ENCODE results near the gene DDX51. TPM values are rescaled to one million over a fixed set of nuclear protein-coding genes. Genes with fewer than 3 reads are reported as not detected.
A peak's percentile ranks its signal among the peaks of the same experiment; 100 is the strongest.
"Not testable (repeated sequence)": the region's sequence is repeated elsewhere in the genome, so short reads cannot be mapped to it uniquely, and the experiment has no call there.

The DDX51 gene
- total and polyA plus RNA-seq, 5 donors from 2014 or later: 4.8 to 41.2 (median 6.8) TPM

- peaks cover 23% of the 10 kb centered on the region for H3K36me3 Mint-ChIP-seq
- DNase-seq: no peak
- no peak overlapping the region for H3K4me3 Mint-ChIP-seq
- peaks cover 22% of the 10 kb centered on the region for H3K36me3 ChIP-seq (ENCODE audit: control insufficient read depth, insufficient read depth, low read length)
- no peak for ATAC-seq (ENCODE audit: low read depth in 2 of 2)
- peaks cover 0 to 4% (median under 1%) of the 10 kb centered on the region in 4 donors for H3K4me1 Mint-ChIP-seq
- H3K9me3 ChIP-seq (ENCODE audit: control insufficient read depth in 2 of 2, low read length in 2 of 2): no peaks in the 10 kb centered on the region
- no peak overlapping the region for H3K4me3 ChIP-seq (ENCODE audit: low read depth, low read length)
- no peaks in the 10 kb centered on the region for H3K27me3 Mint-ChIP-seq
- no peaks in the 10 kb centered on the region for H3K4me1 ChIP-seq (ENCODE audit: control insufficient read depth, insufficient read depth, low read length, poor library complexity, severe bottlenecking)
- H3K27ac Mint-ChIP-seq: no peak overlapping the region
- no peaks in the 10 kb centered on the region for H3K9me3 Mint-ChIP-seq
- H3K27me3 ChIP-seq (ENCODE audit: control insufficient read depth, insufficient read depth, low read length): no peaks in the 10 kb centered on the region
- no peak overlapping the region for H3K27ac ChIP-seq (ENCODE audit: insufficient read depth, low read length, poor library complexity, severe bottlenecking)
Observed at GRCh38 chr12:132106921-132107320, 37.2 kb downstream of the DDX51 start.

- ATAC-seq (ENCODE audit: low read depth in 2 of 2): no peak
- no peaks in the 10 kb centered on the region for H3K27me3 ChIP-seq (ENCODE audit: control insufficient read depth, insufficient read depth, low read length)
Observed at GRCh38 chr12:132105467-132105866, 38.7 kb downstream of the DDX51 start.

GRCh38 chr12:132103542-132104308, 40.4 kb downstream of the DDX51 start:
- Mint-ChIP-seq H3K36me3 (peaks cover 10% of the 10 kb centered on the region), H3K27me3 (no peaks in the 10 kb centered on the region), H3K27ac (no peak overlapping the region), H3K9me3 (no peaks in the 10 kb centered on the region), H3K4me1 (peaks cover 0 to 2% (median under 1%) of the 10 kb centered on the region in 4 donors), H3K4me3 (no peak overlapping the region)
- no peaks in the 10 kb centered on the region for H3K27me3 ChIP-seq (ENCODE audit: control insufficient read depth, insufficient read depth, low read length)
- H3K4me1 ChIP-seq (ENCODE audit: control insufficient read depth, insufficient read depth, low read length, poor library complexity, severe bottlenecking): no peaks in the 10 kb centered on the region
- ATAC-seq (ENCODE audit: low read depth in 2 of 2): no peak
- peaks cover 10% of the 10 kb centered on the region for H3K36me3 ChIP-seq (ENCODE audit: control insufficient read depth, insufficient read depth, low read length)
- H3K27ac ChIP-seq (ENCODE audit: insufficient read depth, low read length, poor library complexity, severe bottlenecking): no peak overlapping the region
- no peak overlapping the region for H3K4me3 ChIP-seq (ENCODE audit: low read depth, low read length)
- no peak for DNase-seq
- no peaks in the 10 kb centered on the region for H3K9me3 ChIP-seq (ENCODE audit: control insufficient read depth in 2 of 2, low read length in 2 of 2)

More at GRCh38 chr12:132105467-132105866, 38.7 kb downstream of the DDX51 start:
- H3K4me1 ChIP-seq (ENCODE audit: control insufficient read depth, insufficient read depth, low read length, poor library complexity, severe bottlenecking): no peaks in the 10 kb centered on the region
- H3K4me3 ChIP-seq (ENCODE audit: low read depth, low read length): no peak overlapping the region
- DNase-seq: no peak
- Mint-ChIP-seq H3K4me1 (peaks cover 0 to 4% (median under 1%) of the 10 kb centered on the region in 4 donors), H3K36me3 (peaks cover 18% of the 10 kb centered on the region), H3K27me3 (no peaks in the 10 kb centered on the region), H3K9me3 (no peaks in the 10 kb centered on the region), H3K27ac (no peak overlapping the region), H3K4me3 (no peak overlapping the region)
- peaks cover 13% of the 10 kb centered on the region for H3K36me3 ChIP-seq (ENCODE audit: control insufficient read depth, insufficient read depth, low read length)
- no peak overlapping the region for H3K27ac ChIP-seq (ENCODE audit: insufficient read depth, low read length, poor library complexity, severe bottlenecking)
- H3K9me3 ChIP-seq (ENCODE audit: control insufficient read depth in 2 of 2, low read length in 2 of 2): no peaks in the 10 kb centered on the region

- H3K4me1 Mint-ChIP-seq; H3K36me3 Mint-ChIP-seq; H3K4me3 ChIP-seq (ENCODE audit: low read depth, low read length); H3K4me3 Mint-ChIP-seq; ATAC-seq (ENCODE audit: low read depth in 2 of 2); H3K27me3 ChIP-seq (ENCODE audit: control insufficient read depth, insufficient read depth, low read length); DNase-seq; H3K27ac Mint-ChIP-seq; H3K4me1 ChIP-seq (ENCODE audit: control insufficient read depth, insufficient read depth, low read length, poor library complexity, severe bottlenecking); H3K9me3 ChIP-seq (ENCODE audit: control insufficient read depth in 2 of 2, low read length in 2 of 2); H3K9me3 Mint-ChIP-seq; H3K36me3 ChIP-seq (ENCODE audit: control insufficient read depth, insufficient read depth, low read length); H3K27ac ChIP-seq (ENCODE audit: insufficient read depth, low read length, poor library complexity, severe bottlenecking); H3K27me3 Mint-ChIP-seq: not testable (repeated sequence)
Observed at GRCh38 chr12:132103072-132103471, 41.0 kb downstream of the DDX51 start.

GRCh38 chr12:132102297-132102696, 41.8 kb downstream of the DDX51 start:
- H3K9me3 ChIP-seq (ENCODE audit: control insufficient read depth in 2 of 2, low read length in 2 of 2): no peaks in the 10 kb centered on the region
- no peak overlapping the region for H3K4me3 ChIP-seq (ENCODE audit: low read depth, low read length)
- Mint-ChIP-seq H3K9me3 (no peaks in the 10 kb centered on the region), H3K27me3 (no peaks in the 10 kb centered on the region), H3K4me1 (peaks cover 2 to 6% (median 4%) of the 10 kb centered on the region in 4 donors), H3K4me3 (no peak overlapping the region), H3K36me3 (peaks cover 15% of the 10 kb centered on the region), H3K27ac (no peak overlapping the region)
- DNase-seq (no peak), ATAC-seq (ENCODE audit: low read depth in 2 of 2) (no peak)
- H3K27me3 ChIP-seq (ENCODE audit: control insufficient read depth, insufficient read depth, low read length): no peaks in the 10 kb centered on the region
- no peak overlapping the region for H3K27ac ChIP-seq (ENCODE audit: insufficient read depth, low read length, poor library complexity, severe bottlenecking)
- H3K36me3 ChIP-seq (ENCODE audit: control insufficient read depth, insufficient read depth, low read length): peaks cover 8% of the 10 kb centered on the region
- no peaks in the 10 kb centered on the region for H3K4me1 ChIP-seq (ENCODE audit: control insufficient read depth, insufficient read depth, low read length, poor library complexity, severe bottlenecking)

GRCh38 chr12:132100306-132101065, 43.6 kb downstream of the DDX51 start:
- Histone ChIP-seq H3K27me3 (ENCODE audit: control insufficient read depth, insufficient read depth, low read length) (no peaks in the 10 kb centered on the region), H3K36me3 (ENCODE audit: control insufficient read depth, insufficient read depth, low read length) (peaks cover 7% of the 10 kb centered on the region), H3K4me3 (ENCODE audit: low read depth, low read length) (no peak overlapping the region), H3K9me3 (ENCODE audit: control insufficient read depth in 2 of 2, low read length in 2 of 2) (peaks cover 0 to 3% of the 10 kb centered on the region in 2 experiments), H3K4me1 (ENCODE audit: control insufficient read depth, insufficient read depth, low read length, poor library complexity, severe bottlenecking) (no peaks in the 10 kb centered on the region), H3K27ac (ENCODE audit: insufficient read depth, low read length, poor library complexity, severe bottlenecking) (no peak overlapping the region)
- ATAC-seq (ENCODE audit: low read depth in 2 of 2) (no peak), DNase-seq (no peak)
- H3K27ac Mint-ChIP-seq: no peak overlapping the region
- H3K36me3 Mint-ChIP-seq: peaks cover 26% of the 10 kb centered on the region
- peaks cover 9 to 20% (median 12%) of the 10 kb centered on the region in 4 donors for H3K4me1 Mint-ChIP-seq
- H3K9me3 Mint-ChIP-seq: peaks cover 0 to 10% (median 5%) of the 10 kb centered on the region in 7 donors
- no peak overlapping the region for H3K4me3 Mint-ChIP-seq
- no peaks in the 10 kb centered on the region for H3K27me3 Mint-ChIP-seq

- Mint-ChIP-seq H3K4me1 (peaks cover 10 to 24% (median 14%) of the 10 kb centered on the region in 4 donors), H3K27me3 (no peaks in the 10 kb centered on the region), H3K27ac (no peak overlapping the region), H3K36me3 (peaks cover 24% of the 10 kb centered on the region), H3K4me3 (peak overlapping the region in 1 of 4 donors; percentile 51), H3K9me3 (peaks cover 0 to 12% (median 6%) of the 10 kb centered on the region in 7 donors)
- Histone ChIP-seq H3K36me3 (ENCODE audit: control insufficient read depth, insufficient read depth, low read length) (peaks cover 3% of the 10 kb centered on the region), H3K4me3 (ENCODE audit: low read depth, low read length) (no peak overlapping the region), H3K27ac (ENCODE audit: insufficient read depth, low read length, poor library complexity, severe bottlenecking) (no peak overlapping the region), H3K4me1 (ENCODE audit: control insufficient read depth, insufficient read depth, low read length, poor library complexity, severe bottlenecking) (no peaks in the 10 kb centered on the region), H3K27me3 (ENCODE audit: control insufficient read depth, insufficient read depth, low read length) (no peaks in the 10 kb centered on the region), H3K9me3 (ENCODE audit: control insufficient read depth in 2 of 2, low read length in 2 of 2) (peaks cover 0 to 3% of the 10 kb centered on the region in 2 experiments)
- no peak for DNase-seq
- no peak for ATAC-seq (ENCODE audit: low read depth in 2 of 2)
Observed at GRCh38 chr12:132099739-132100138, 44.4 kb downstream of the DDX51 start.
